GM19397 (cell line): ENCODE results near the gene GPANK1.
A peak's percentile ranks its signal among the peaks of the same experiment; 100 is the strongest.
"Not testable (repeated sequence)": the region's sequence is repeated elsewhere in the genome, so short reads cannot be mapped to it uniquely, and the experiment has no call there.

Experiments used
- ATAC-seq: cut with Tn5 transposase; IDR thresholded peaks from one replicate; pipeline ENCODE4 v1.9.1; 2021; ENCODE audit warnings: mild to moderate bottlenecking, moderate library complexity; ENCODE audit not compliant: unreplicated experiment

Gene GPANK1

DNA sequence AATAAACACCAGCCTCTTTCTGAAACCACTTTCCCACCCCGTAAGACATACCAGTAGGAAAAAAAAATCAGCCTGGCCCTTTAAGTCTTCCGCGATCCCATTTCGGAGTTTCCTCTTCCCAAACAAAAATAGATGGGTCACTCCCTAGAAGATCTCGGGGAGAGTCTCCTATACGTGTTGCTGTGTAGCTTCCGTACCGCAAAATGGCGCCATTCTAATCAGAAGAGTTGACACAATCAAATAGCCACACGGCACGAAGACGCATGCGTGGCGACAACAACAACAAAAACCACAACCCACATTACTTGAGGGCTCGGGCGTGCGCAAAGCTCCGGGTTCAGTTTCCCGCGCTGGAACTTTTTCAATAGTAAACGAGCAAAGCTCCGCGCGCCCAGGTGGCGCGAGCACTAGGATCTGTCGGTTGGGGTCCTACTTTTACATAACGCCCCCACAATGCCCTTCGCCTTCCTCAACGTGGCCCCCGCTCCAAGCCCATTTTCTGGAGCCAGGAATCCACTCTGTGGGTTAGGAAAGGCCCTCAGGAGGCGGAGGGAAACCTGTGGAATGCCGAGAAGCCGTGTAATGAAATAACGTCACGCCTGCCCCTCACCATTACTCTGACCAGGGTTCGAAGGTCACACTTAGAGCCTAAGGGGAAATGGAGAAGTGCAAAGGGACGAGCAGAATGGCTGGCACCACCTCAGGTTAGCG is at the start of gene GPANK1:
Gene GPANK1 (minus strand): TSS at position 208 of the 711 bp plus-strand sequence. CDS start 519 bp downstream, outside the sequence.
- peak; percentile 23 for ATAC-seq

DNA sequence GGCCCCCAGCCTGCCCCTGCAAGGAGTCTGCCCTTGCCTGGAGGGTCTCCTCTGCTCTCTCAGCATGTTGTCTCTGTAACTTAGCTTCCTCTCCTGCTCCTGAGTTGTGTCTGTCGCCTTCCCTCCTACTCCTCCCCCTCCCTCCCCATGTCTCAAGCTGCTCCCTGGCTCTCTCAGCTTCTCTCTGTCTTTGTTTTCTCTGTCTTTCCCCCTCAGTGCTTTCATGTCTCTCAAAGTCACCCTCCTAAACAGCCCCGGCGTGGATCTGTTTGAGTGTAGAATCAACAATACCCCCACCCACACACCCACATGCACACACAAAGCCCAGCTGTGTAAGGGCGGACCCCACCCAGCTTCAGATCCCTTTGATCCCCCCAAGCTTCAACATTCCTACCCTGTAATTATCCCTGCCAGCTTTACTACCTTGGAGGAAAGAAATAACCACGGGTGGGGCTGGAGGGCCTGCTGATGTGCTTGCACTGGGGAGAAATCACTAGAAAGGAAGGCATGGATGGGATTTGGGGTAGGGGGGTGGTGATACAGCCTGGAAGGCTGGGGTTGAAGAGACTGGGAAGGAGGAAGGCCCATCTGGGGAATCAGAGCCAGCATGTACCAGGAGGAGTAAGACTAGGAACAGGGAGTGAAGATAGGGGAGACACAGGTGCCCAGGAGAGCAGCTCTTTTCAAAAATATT is 49.3 kb upstream of the GPANK1 start:
- no peak for ATAC-seq

- ATAC-seq: no peak
These were observed 48.7 kb upstream of the GPANK1 start for GRCh38 chr6:31713465-31713864.

DNA sequence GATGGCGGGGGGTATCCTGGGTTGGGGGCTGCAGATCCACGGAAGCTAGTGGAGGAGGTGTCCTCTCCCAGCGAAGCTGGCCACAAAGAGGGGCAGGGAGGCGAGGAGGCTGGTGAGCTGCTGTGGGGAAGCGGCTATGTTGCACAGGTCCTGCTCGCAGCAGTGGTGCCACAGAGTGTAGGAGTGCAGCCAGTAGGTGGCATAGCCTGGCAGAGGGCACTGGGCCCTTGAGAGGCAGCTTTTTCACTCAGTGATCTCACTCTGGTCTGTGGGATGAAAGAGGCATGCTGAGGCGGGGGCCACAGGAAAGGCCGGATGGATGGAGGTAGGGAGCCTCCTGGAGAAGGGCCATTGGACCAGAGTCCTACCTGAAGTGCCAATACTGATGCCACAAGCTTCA is 47.5 kb upstream of the GPANK1 start:
- no peak for ATAC-seq

GRCh38 chr6:31711233-31711632 is 46.4 kb upstream of the GPANK1 start:
- ATAC-seq: no peak

- no peak for ATAC-seq
These were observed 45.9 kb upstream of the GPANK1 start for GRCh38 chr6:31710523-31711219.

- not testable (repeated sequence) for ATAC-seq
These were observed 44.4 kb upstream of the GPANK1 start for GRCh38 chr6:31709157-31709556.

DNA sequence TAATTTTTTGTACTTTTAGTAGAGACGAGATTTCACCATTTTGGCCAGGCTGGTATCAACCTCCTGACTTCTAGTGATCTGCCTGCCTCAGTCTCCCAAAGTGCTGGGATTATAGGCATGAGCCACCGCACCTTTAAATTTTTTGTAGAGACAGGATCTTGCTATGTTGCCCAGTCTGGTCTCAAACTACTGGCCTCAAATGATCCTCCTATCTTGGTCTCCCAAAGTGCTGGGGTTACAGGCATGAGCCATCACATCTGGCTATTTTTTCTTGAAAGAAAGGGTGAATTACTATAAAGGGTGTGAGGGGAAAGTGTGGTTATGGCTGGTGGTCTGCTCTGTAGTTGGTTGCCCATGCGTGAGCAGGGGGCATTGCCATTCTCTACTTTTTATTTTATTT is 43.4 kb upstream of the GPANK1 start:
- no peak for ATAC-seq

- ATAC-seq: no peak
These were observed 42.9 kb upstream of the GPANK1 start for GRCh38 chr6:31707701-31708100.

DNA sequence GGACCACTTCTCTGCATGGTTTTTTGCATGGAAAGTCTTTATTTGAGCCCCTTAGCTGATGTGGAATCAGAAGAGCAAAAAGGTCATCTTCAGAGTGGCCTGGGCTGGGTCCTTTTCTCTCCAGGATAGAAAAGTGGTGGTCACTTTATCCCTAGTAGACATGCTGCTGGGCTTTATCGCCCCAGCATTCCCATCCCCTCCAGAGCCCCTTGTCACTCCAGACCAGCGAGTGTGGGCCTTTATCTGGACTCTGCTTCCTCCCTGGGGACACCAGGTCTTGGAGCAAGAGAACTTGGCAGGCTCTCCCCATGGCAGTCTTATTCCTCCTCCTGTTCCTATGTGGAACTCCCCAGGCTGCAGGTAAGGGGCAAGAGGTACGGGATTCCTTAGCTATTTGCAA is 41.8 kb upstream of the GPANK1 start, which contains the start of gene LY6G6F:
Gene LY6G6F (plus strand): TSS at position 268 of the 400 bp plus-strand sequence. CDS start 41 bp downstream, at position 309.
- no peak for ATAC-seq

DNA sequence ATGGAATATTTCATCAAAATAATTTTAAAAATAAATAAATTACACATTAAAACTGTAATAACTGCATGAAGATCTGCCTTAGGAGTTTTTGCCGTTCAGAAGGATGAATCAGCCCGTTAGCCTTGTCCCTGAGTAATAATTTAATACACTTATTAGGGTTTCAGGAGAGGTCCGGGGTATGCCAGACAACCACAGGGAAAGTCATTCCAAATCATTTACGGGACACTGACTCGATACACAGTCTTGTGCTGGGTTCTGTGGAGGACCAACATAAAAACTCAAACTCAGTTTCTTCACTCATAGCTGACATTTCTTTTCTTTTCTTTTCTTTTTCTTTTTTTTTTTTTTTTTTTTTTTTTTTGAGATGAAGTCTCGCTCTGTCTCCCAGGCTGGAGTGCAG is 41.1 kb upstream of the GPANK1 start:
- ATAC-seq: no peak

DNA sequence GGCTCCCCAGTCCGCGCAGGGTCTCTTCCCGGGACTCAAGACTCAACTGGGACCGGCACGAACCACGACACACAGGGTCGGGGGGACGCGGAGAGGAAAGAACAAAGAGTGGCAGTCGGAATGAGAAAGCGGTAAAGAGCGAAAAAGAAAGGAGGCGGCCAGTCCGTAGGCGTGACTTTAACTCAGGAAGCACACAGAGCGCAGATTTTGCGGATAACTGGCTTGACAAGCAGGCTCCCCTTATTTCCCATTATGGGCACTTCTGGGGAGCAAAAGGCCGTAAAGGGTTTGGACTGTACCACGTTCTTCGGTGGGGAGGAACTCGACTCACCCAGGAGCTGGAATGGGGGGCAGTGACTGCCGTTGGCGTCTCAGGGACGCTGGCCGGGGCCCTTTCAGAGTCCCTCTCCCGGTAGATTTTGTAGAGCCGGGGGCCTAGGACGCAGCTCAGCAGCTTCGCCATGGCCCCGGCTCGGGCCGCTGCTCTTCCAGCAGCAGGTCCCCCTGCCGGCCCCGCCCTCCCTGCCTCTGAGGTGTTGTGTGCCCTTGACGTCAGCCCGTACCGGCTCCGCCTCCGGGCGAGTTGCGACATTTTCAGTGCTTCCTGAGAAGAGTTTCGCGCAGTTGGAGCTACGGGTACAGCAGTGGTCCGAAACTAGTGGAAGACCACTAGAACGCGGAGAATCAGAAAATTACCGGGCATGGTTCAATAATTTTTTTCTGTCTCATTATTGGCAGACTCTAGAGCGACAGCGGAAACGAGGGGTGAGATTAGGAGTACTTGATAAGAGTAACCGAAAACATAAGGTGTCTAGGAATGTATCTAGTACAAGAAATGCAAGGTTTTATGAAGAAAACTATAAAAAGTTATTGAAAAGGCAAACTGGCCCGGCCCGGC is 38.3 kb upstream of the GPANK1 start, which contains the start of gene ABHD16A:
Gene ABHD16A (minus strand): TSS at position 506 of the 898 bp plus-strand sequence. CDS start 43 bp downstream, at position 463.
- peak; percentile 91 for ATAC-seq

DNA sequence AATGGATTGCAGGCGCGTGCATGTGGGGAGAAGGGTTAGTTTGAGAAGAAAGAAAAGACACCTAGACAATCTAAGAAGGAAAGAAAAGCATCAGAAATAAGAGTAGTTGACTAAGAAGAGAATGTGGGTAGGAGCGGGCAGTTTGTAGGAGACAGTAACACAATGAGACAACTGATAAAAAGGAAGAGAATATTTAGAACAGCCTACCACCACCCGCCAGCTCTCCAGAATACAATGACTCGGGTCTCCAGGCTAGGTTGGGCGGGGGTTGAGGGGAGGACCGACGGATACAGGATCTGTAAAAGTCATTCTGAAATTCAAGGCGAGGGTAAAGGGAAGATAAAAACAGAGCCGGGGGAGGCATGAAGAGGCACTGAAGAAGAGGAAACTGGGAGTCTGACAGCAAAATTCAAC is 37.6 kb upstream of the GPANK1 start:
- no peak for ATAC-seq

DNA sequence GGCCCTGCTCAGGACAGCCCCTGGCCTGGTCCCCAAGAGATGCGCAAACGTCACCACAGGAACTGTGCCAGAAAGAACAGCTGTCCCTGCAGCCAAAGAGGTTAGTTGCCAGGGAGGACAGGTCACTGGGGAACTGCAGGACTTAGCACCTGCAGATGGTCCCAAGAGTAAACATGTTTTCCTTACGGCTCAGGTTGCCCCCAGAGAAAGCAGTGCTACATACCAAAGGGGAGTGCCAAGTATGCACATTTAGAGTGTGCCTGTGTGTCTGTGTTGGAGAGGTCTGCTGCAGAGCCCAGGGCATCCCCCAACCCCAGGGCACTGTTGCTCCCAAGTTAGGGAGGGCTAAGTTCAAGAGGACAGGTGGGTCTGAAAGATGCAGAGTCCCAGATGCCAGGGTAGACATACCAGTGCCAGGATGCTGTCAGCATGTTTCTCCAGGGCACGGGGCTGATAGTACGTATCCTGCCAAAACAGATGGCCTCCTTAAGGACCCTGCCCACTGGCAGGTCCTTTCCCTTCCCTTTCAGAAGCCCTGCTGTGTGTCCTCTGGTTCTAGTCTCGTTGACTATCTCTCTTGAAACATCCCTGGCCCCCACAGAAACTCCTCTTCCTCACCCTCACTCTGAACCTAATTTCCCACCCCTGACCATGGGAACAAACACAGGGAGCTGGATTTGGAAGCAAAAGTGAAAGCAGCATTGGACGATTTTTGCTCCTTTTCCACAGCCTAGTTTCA is 37.0 kb upstream of the GPANK1 start:
- no peak for ATAC-seq

DNA sequence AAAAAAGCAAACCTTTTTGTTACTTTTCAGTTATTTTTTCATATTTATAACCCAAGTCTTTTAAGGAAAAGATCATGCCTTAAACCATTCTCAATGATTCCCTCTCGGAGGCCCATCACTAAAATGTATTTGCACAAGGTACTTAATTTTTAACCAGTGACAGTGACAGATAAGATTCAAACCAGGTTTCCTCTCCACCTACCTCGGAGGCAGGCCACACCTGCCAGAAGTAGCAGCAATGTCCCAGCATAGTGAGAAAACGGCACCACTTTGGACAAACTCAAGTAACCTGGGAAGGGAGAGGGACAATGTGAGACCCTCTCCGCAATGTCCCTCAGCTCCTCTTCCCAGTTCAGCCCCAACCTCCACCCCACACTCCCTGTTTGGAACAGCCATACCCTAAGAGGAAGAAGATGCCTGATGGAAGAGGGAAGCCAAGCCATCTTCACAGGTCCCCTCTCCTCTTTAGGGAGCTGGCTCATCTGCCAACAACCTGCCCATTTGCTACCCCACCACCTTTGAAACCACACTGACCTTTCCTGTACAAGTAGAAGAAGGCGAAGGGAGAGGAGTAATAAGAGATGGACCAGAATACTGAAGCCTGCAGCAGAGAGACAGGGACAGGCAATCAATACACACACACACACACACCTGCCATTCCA is 36.1 kb upstream of the GPANK1 start:
- ATAC-seq: no peak

GRCh38 chr6:31697555-31697954 is 32.8 kb upstream of the GPANK1 start:
- no peak for ATAC-seq

GRCh38 chr6:31693535-31693934 is 28.7 kb upstream of the GPANK1 start:
- no peak for ATAC-seq

DNA sequence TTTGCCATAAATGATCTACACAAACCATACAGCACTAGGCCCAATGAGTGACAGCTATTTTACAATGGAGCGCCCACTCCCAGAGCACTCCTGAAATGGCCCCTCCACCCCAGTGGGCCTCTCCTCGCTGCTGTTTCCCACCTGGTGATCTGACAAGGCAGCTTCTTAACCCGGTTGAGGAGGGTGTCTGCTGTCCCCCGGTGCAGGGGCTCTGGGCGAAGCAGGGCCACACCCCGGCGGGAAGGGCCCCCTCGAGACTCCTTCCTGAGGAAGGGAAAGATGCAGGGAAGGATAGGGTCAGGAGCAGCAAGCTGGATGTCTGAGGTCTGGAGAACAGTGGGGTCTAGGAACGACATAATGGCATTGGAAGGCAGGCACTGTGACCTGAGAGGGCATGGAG is 28.1 kb upstream of the GPANK1 start:
- ATAC-seq: no peak

- ATAC-seq: no peak
These were observed 27.6 kb upstream of the GPANK1 start for GRCh38 chr6:31692353-31692752.
